Esophagus (tissue), 2 donors: ENCODE measurements around the gene RYR1. TPM values are rescaled to one million over a fixed set of nuclear protein-coding genes. Genes with fewer than 3 reads are reported as not detected.
"Not testable (repeated sequence)": the region's sequence is repeated elsewhere in the genome, so short reads cannot be mapped to it uniquely, and the experiment has no call there.

Experiments used
- H3K27ac ChIP-seq, 2 donors: one replicate each; pipeline ENCODE4 v1.5.1; 2013; ENCODE audit warnings: low read depth in 2 of 2, mild to moderate bottlenecking in 2 of 2, inconsistent platforms in 1 of 2, low read length in 1 of 2, moderate library complexity in 1 of 2
- H3K27me3 ChIP-seq, 2 donors: one replicate each; pipeline ENCODE4 v1.6.1; 2013; ENCODE audit warnings: low read length in 2 of 2, control low read depth in 1 of 2, mild to moderate bottlenecking in 1 of 2; ENCODE audit not compliant: insufficient read depth in 2 of 2, control insufficient read depth in 1 of 2
- H3K36me3 ChIP-seq, 2 donors: one replicate each; pipeline ENCODE4 v1.6.1; 2013; ENCODE audit warnings: low read length in 1 of 2; ENCODE audit not compliant: control insufficient read depth in 2 of 2, insufficient read depth in 2 of 2
- H3K4me1 ChIP-seq, 2 donors: one replicate each; pipeline ENCODE4 v1.6.1; 2013; ENCODE audit warnings: low read length in 1 of 2; ENCODE audit not compliant: control insufficient read depth in 2 of 2, insufficient read depth in 2 of 2
- H3K4me3 ChIP-seq, 2 donors: one replicate each; pipeline ENCODE4 v1.5.1; 2013; ENCODE audit warnings: low read length in 2 of 2, mild to moderate bottlenecking in 2 of 2, low read depth in 1 of 2, moderate library complexity in 1 of 2
- H3K9me3 ChIP-seq, 2 donors: one replicate each; pipeline ENCODE4 v1.6.1; 2013; ENCODE audit warnings: mild to moderate bottlenecking in 2 of 2, low read depth in 1 of 2, low read length in 1 of 2, moderate library complexity in 1 of 2; ENCODE audit not compliant: control insufficient read depth in 2 of 2, insufficient read depth in 1 of 2
- WGBS, 2 donors: extraction: QIAGEN DNeasy Blood & Tissue Kit; methylation state at CpG; one replicate each; pipeline ENCODE4 v1.1.7; 2013; 5-methylcytosine and 5-hydroxymethylcytosine counted together
- polyA plus RNA-seq, 2 donors: library from polyadenylated mRNA; stranded (reverse); fragments of 200-250 nt; gene quantifications; one replicate each; pipeline ENCODE4 v1.2.3, GENCODE V29; 2013
- donor health status: healthy with polysubstance abuse.
- donor health status: Bipolar disorder and iron deficiency.

RYR1 gene
- polyA plus RNA-seq, 2 donors = 8.0 to 8.7 TPM

GRCh38 chr19:38545596-38545995 lies 112.1 kb downstream of the RYR1 start:
- no peaks in the 10 kb centered on the region for H3K36me3 ChIP-seq
- H3K4me1 ChIP-seq = peaks cover 0 to 7% of the 10 kb centered on the region in 2 donors
- no peak overlapping the region for H3K27ac ChIP-seq
- no peak overlapping the region for H3K4me3 ChIP-seq
- H3K9me3 ChIP-seq = no peaks in the 10 kb centered on the region
- no peaks in the 10 kb centered on the region for H3K27me3 ChIP-seq
- 92 to 94% methylated on average over 8 of the region's 8 CpGs for WGBS, 2 donors

- Histone ChIP-seq H3K9me3 (no peaks in the 10 kb centered on the region), H3K36me3 (no peaks in the 10 kb centered on the region), H3K4me1 (peaks cover 0 to 10% of the 10 kb centered on the region in 2 donors), H3K27me3 (no peaks in the 10 kb centered on the region), H3K4me3 (no peak overlapping the region), H3K27ac (no peak overlapping the region)
- 90 to 92% methylated on average over 5 of the region's 5 CpGs for WGBS, 2 donors
Observed at GRCh38 chr19:38547421-38547820, 113.9 kb downstream of the RYR1 start.

GRCh38 chr19:38549061-38549460 lies 115.6 kb downstream of the RYR1 start:
- WGBS, 2 donors = 92 to 93% methylated on average over 5 of the region's 5 CpGs
- Histone ChIP-seq H3K27ac (no peak overlapping the region), H3K4me3 (no peak overlapping the region), H3K27me3 (no peaks in the 10 kb centered on the region), H3K36me3 (no peaks in the 10 kb centered on the region), H3K4me1 (peaks cover 0 to 3% of the 10 kb centered on the region in 2 donors), H3K9me3 (no peaks in the 10 kb centered on the region)

- no peaks in the 10 kb centered on the region for H3K36me3 ChIP-seq
- no peaks in the 10 kb centered on the region for H3K27me3 ChIP-seq
- peaks cover 0 to 3% of the 10 kb centered on the region in 2 donors for H3K4me1 ChIP-seq
- no peak overlapping the region for H3K4me3 ChIP-seq
- no peaks in the 10 kb centered on the region for H3K9me3 ChIP-seq
- WGBS, 2 donors = 64 to 73% methylated on average over 4 of the region's 4 CpGs
- no peak overlapping the region for H3K27ac ChIP-seq
Observed at GRCh38 chr19:38549942-38550341, 116.5 kb downstream of the RYR1 start.

GRCh38 chr19:38550376-38550775 lies 116.9 kb downstream of the RYR1 start:
- H3K9me3 ChIP-seq = no peaks in the 10 kb centered on the region
- peaks cover 0 to 3% of the 10 kb centered on the region in 2 donors for H3K4me1 ChIP-seq
- no peak overlapping the region for H3K27ac ChIP-seq
- H3K27me3 ChIP-seq = no peaks in the 10 kb centered on the region
- 50 to 52% methylated on average over 3 of the region's 3 CpGs for whole genome bisulfite sequencing, 2 donors
- H3K4me3 ChIP-seq = no peak overlapping the region
- H3K36me3 ChIP-seq = no peaks in the 10 kb centered on the region

- H3K36me3 ChIP-seq = no peaks in the 10 kb centered on the region
- H3K27me3 ChIP-seq = no peaks in the 10 kb centered on the region
- H3K27ac ChIP-seq = no peak overlapping the region
- 62 to 63% methylated on average over 6 of the region's 6 CpGs for WGBS, 2 donors
- no peaks in the 10 kb centered on the region for H3K9me3 ChIP-seq
- no peak overlapping the region for H3K4me3 ChIP-seq
- peaks cover 0 to 3% of the 10 kb centered on the region in 2 donors for H3K4me1 ChIP-seq
Observed at GRCh38 chr19:38551450-38551813, 117.9 kb downstream of the RYR1 start.

- not testable (repeated sequence) for H3K27ac ChIP-seq, H3K4me3 ChIP-seq, H3K9me3 ChIP-seq, H3K36me3 ChIP-seq, H3K4me1 ChIP-seq, H3K27me3 ChIP-seq
- WGBS, 2 donors = 92 to 100% methylated on average over 1 of the region's 1 CpG
Observed at GRCh38 chr19:38553239-38553638, 119.7 kb downstream of the RYR1 start.

GRCh38 chr19:38554676-38555141 lies 121.2 kb downstream of the RYR1 start:
- peaks cover 0 to 3% of the 10 kb centered on the region in 2 donors for H3K4me1 ChIP-seq
- no peaks in the 10 kb centered on the region for H3K36me3 ChIP-seq
- H3K27ac ChIP-seq = no peak overlapping the region
- H3K4me3 ChIP-seq = no peak overlapping the region
- H3K9me3 ChIP-seq = no peaks in the 10 kb centered on the region
- H3K27me3 ChIP-seq = no peaks in the 10 kb centered on the region
- 59 to 60% methylated on average over 3 of the region's 3 CpGs for WGBS, 2 donors

GRCh38 chr19:38555200-38555599 lies 121.7 kb downstream of the RYR1 start:
- no peaks in the 10 kb centered on the region for H3K36me3 ChIP-seq
- peaks cover 0 to 3% of the 10 kb centered on the region in 2 donors for H3K4me1 ChIP-seq
- WGBS, 2 donors = 72 to 83% methylated on average over 8 of the region's 8 CpGs
- no peak overlapping the region for H3K4me3 ChIP-seq
- H3K27me3 ChIP-seq = no peaks in the 10 kb centered on the region
- no peak overlapping the region for H3K27ac ChIP-seq
- no peaks in the 10 kb centered on the region for H3K9me3 ChIP-seq

GRCh38 chr19:38556521-38557174 lies 123.2 kb downstream of the RYR1 start:
- no peaks in the 10 kb centered on the region for H3K9me3 ChIP-seq
- H3K36me3 ChIP-seq = no peaks in the 10 kb centered on the region
- H3K4me3 ChIP-seq = no peak overlapping the region
- peaks cover 0 to 7% of the 10 kb centered on the region in 2 donors for H3K4me1 ChIP-seq
- no peaks in the 10 kb centered on the region for H3K27me3 ChIP-seq
- no peak overlapping the region for H3K27ac ChIP-seq
- WGBS, 2 donors = 56 to 61% methylated on average over 7 of the region's 7 CpGs
